ENCODE results near the gene SMAD9.
"Not testable (repeated sequence)": the region's sequence is repeated elsewhere in the genome, so short reads cannot be mapped to it uniquely, and the experiment has no call there.

SMAD9 gene

DNA sequence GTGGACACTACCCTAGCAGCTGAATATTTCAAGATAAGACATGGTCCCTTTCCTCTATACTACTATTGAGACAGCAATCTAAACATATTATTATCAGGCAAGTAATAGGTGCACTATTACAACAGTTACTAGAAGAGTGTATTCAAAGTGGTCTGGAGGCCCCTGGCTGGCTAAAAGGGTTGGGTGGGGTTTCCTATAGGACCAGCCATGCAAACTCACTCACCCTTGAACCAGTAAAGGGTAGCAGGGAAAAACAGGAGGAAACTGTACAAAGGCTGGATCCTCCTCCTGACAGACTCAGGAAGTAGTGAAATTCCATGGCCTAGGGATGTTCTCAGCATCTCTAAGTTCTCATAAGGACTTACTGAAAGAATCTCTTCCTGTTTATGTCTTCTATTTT, 7.7 kb downstream of the SMAD9 start:
- DNase-seq = no peak

DNA sequence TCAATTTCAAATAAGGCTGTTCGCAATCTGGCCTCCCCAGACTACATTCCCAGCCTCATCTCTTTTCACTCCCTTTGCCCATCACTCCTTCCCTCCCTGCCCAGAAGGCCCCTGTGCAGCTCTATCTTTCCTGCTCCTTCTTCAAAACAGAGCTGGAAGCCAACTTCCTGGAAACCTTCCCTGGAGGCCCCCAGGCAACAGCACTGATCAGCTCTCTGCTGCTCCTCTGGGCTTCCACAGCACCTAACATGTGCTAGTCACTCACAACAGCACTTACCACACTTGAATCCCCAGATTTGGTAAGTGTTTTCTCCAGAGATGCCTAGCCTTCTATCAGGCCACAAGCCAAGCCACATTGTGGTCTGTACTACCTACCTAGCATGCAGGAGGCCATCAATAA, 9.5 kb downstream of the SMAD9 start:
- no peak for DNase-seq

DNA sequence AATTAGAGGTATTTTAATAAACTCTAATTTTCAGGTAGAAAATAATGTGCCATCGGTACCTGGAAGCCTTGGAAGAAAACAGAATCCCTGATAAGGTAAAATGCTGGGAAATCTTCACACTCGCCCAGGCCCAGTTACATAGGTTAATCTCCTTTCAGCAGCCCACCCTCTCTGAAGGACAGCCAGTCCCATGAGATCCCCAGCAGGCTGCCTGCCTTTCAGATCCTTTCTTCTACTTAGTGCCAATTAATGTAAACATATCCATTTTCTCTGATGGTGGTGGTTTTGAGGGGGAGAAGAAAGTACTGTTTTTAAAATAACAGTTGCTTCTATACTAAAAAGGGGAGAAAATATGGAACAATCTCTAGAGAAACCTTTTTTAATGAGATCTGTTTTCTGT, 12.2 kb downstream of the SMAD9 start:
- DNase-seq = no peak

DNA sequence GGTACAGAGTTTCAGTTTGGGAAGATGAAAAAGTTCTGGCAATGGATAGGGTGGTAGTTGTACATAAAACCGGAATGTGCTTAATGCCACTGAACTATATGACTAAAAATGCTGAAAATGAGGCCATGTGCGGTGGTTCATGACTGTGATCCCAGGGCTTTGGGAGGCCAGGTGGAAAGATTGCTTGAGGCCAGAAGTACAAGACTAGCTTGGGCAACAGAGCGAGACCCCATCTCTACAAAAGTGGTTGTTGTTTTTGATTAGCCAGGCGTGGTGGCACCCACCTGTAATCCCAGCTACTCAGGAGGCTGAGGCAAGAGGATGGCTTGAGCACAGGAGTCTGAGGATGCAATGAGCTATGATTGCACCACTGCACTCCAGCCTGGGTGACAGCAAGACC, 12.8 kb downstream of the SMAD9 start:
- DNase-seq = no peak

DNA sequence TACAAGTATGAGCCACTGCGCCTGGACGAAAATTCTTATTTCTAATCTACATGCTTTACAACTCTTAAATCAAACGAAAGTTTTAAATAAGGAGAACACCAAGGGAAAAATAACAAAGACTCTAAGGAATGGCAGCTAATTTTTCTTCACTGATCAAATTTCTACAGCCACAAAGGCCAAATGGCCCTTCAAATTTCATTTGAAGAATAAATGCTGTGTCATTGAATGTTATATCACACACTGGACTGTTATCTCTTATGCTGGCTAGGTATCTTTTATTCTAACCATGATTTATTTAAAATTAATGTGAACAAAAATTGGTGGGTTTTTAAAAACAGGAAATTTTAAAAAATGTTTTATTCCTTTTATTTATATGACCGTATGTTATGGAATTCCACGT, 14.1 kb downstream of the SMAD9 start:
- no peak for DNase-seq

GRCh38 chr13:36903925-36904595, 16.0 kb downstream of the SMAD9 start:
- DNase-seq = no peak

DNA sequence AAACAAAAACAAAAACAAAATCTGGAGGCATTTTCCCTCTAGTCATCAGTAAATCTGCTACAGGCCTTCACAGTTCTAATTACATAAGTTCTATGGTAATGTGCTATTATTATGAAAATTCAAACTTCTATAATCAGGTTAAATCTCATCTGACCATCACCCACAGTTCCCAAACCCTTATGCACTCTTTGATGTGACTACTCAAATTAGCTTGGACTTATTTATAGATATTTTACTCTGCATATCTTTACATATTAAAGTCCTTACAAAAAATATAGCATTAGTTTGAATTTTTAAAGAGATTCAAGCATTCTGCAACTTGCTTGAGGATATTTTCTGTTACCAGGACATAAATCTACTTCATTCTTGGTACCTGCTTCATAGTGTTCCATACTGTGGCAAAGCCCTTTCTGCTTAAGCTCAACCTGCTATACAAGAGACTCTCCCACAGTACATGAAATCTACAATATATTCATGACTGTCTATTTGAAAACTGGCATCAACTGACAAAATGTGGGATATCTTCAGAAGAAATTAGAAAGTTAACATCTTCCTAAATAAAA, 22.9 kb downstream of the SMAD9 start:
- no peak for DNase-seq

DNA sequence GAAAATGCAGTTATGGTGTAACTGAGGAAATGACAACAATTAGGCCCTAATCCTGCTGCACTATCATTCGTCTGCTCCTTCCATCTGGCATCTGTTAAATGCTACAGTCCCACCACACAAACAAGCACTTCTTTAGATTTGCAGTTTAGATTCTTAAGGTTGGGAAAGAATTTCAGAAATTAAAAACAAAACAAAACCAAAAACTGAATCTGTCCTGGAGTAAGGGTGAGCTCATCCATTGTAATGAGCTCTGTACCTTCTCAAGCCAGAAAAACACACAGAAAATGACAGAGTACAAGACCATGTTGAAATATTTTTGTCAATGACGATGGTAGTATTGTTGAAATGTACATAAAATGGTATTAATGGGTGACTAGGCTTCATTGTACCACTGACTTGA, 28.3 kb downstream of the SMAD9 start:
- no peak for DNase-seq

DNA sequence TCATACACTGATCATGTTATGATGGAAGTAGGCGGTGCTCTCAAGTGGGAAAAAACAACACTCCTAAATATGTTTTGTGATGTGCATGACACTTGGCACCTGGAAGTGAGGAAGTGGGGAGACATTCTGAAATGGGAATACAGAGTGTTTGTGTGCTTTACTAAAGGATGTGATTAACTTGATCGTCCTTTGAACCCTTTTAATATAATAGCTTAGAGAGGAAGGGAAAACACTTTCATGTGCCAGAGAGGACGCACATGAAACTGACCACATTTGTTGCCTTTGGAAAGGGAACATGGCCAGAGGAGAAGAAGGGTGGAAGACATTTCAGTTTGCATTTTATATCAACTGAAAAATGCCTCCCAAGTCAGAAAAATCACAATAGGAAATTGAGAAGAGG, 31.4 kb downstream of the SMAD9 start:
- no peak for DNase-seq

GRCh38 chr13:36887758-36888521, 32.1 kb downstream of the SMAD9 start:
- no peak for DNase-seq

DNA sequence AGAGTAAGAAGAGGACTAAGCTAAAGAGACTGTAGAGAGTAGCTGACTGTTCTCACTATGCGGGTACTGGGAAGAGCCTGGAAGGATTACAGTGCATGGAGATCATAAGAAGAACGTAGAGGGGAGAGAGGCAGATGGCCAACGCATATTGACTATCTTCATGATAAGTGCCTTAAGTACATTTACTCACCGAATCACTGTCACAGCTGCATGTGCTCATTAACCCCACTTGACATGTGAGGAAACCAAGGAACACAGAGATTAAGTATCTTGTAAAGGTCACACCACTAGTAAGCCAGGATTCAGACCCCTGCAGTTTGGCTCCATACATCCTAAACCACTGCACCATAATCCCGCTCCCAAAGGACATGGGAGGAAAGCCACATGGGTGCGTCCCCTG, 34.1 kb downstream of the SMAD9 start:
- DNase-seq = no peak

DNA sequence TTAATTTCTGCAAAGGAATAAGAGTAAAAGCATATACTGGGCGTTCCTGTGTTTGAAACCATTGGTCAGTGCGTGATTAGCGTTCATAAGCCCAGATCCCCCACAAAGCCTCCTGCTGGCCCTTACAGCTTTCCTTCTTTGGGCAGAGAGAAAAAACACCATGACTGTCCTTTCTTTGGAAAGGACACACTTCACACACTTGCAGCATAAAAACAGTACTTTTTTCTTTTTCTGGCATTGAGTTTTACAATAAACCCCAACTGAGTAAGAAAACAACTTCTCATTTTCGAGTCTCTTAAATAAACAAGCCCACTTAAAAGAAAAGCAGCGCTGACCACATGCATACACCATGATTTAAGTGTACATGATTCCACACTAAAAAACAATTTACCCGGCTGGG, 35.8 kb downstream of the SMAD9 start:
- no peak for DNase-seq

DNA sequence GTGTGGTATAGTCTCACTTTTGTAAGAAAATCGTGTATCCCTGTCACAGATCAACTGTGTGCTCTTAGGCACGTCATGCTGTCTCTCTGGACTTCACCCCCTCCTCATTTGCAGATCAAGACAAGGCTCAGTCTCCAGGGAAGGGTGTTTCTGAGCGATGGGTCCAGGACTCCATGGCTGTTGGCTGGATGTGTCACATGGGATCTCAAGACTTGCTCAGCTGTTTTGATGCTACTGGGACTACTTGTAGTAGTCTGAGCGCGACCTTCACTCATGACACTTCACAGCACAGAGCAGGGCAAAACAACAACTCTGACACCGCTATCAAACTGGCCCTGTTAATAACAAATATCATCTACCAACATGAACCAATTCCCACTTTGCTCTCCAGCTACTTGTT, 36.2 kb downstream of the SMAD9 start:
- DNase-seq = no peak

DNA sequence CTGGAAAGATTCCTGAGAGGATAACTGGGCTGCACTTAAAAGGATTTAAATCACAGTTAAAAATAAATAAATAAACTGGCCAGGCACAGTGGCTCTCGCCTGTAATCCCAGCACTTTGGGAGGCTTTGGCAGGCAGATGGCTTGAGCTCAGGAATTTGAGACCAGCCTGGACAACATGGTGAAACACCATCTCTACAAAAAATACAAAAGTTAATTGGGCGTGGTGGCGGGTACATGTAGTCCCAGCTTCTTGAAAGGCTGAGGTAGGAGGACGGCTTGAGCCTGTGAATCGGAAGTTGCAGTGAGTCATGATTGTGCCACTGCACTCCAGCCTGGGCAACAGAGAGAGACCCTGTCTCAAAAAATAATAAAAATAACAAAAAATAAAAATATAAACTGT, 36.6 kb downstream of the SMAD9 start:
- not testable (repeated sequence) for DNase-seq

DNA sequence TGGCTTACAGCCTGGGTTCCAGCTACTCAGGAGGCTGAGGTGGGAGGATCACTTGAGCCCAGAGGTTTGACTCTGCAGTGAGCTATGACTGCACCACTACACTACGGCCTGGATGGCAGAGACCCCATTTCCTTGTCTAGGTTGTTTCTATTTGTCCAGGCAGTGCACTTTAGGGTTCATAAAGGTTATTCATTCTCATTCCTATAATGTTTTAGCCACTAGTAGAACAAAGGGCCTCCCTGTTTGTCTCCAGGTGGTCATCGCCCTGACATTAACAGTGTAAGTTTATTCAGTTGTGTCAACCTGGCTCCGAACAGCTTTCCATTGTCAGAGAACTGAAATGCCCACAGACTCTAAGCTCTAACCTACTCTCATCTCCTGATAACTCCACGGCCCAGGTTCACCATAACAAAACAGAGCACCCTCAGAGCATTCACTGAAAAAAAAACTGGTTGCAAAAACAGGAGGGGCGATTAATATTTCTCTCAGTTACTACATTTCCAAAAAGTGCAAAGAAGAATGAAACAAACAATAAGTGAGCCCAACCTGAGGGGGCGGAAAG, 37.1 kb downstream of the SMAD9 start:
- DNase-seq = no peak

DNA sequence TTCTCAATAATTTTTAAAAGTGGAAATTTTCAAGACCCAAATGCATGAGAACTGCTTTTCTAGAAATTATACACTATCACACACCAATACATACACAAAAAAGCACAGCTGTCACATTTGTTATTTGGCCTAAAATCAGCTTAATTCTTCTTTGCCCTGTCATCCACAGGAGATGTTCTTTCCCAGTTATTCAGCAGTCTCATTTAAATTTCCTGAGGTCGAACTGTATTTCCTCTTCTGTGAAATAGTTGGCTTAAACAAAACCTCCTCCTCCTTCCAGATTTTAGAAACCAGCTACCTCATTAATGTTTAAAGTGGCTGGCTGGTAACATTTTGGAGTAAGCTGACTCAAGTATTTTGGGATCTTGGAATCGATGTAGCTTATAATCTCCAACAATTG, 39.1 kb downstream of the SMAD9 start:
- no peak for DNase-seq

GRCh38 chr13:36879218-36879938, 40.7 kb downstream of the SMAD9 start:
- no peak for DNase-seq

DNA sequence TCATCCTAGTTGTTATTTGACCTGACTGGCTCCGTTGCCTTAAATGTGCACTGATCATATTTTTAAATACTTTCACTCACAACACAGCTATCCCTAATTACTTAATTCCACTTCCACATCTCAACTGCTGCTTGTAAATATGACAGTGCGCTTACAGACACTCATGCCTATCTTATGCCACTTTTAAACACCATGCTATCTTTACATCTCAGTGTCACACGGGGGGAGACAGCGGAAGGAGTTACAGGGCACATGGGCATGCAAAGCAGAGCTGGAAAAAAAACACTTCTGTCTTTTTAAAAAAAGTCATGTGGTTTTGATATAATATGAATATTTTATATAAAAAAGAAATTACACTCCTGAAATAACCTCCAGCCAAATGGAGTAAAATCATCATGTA, 44.1 kb downstream of the SMAD9 start:
- DNase-seq = no peak

- no peak for DNase-seq
These were observed 44.6 kb downstream of the SMAD9 start for GRCh38 chr13:36875431-36875830.

GRCh38 chr13:36872621-36873020, 47.4 kb downstream of the SMAD9 start:
- peak in 36 of 56 donors; percentile 3 to 72 (median 26) for DNase-seq

GRCh38 chr13:36870050-36870692, 49.9 kb downstream of the SMAD9 start:
- DNase-seq = no peak

All from nucleus accumbens (tissue), 56 donors.